ENCODE data around the gene HERC5.

DNA sequence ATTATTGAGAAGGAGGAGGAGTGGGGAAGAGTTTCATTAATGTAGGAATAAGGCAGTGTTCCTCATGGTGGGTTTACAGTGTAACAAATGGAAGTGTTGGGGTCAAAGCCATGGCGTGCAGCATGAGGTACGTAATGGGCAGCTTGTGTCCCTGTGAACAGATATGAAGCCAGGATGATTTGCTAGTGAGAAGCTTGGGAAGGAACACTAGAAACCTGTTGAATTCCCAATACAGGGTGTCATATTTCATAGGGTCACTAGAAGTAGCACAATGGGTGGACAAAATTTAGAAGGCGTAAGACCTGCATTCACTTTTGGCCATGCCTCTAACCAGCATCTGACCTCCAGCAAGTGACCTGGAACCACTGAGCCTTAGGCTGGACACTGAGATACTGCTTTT lies 59.8 kb downstream of the HERC5 start:
- TF ChIP-seq, protein P1, sequence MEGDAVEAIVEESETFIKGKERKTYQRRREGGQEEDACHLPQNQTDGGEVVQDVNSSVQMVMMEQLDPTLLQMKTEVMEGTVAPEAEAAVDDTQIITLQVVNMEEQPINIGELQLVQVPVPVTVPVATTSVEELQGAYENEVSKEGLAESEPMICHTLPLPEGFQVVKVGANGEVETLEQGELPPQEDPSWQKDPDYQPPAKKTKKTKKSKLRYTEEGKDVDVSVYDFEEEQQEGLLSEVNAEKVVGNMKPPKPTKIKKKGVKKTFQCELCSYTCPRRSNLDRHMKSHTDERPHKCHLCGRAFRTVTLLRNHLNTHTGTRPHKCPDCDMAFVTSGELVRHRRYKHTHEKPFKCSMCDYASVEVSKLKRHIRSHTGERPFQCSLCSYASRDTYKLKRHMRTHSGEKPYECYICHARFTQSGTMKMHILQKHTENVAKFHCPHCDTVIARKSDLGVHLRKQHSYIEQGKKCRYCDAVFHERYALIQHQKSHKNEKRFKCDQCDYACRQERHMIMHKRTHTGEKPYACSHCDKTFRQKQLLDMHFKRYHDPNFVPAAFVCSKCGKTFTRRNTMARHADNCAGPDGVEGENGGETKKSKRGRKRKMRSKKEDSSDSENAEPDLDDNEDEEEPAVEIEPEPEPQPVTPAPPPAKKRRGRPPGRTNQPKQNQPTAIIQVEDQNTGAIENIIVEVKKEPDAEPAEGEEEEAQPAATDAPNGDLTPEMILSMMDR (IDR thresholded peaks at IDR 0.05), result no peak
- TF ChIP-seq POLR2A (IDR thresholded peaks at IDR 0.05), result no peak
